Right cardiac atrium (tissue), 5 donors: ENCODE results near the gene EZH1. TPM values are rescaled to one million over a fixed set of nuclear protein-coding genes. Genes with fewer than 3 reads are reported as not detected.

Source experiments
- ATAC-seq, 2 donors: fragments of 200-7000 bp; cut with Tn5 transposase; one replicate each; pipeline versions ENCODE4 v1.8.0 to v1.9.1; 2020; ENCODE audit warnings: moderate library complexity in 2 of 2, mild to moderate bottlenecking in 1 of 2
- DNase-seq, 3 donors: peaks; one replicate each; pipeline ENCODE4 v3.0.0-alpha.2; 2020
- H3K27ac ChIP-seq: one replicate; pipeline ENCODE4 v1.5.1; 2013; ENCODE audit warnings: mild to moderate bottlenecking, low read length, control low read depth, moderate library complexity
- H3K27me3 ChIP-seq: one replicate; pipeline ENCODE4 v1.6.1; 2013; ENCODE audit not compliant: control insufficient read depth, insufficient read depth
- H3K4me1 ChIP-seq: one replicate; pipeline ENCODE4 v1.6.1; 2013; ENCODE audit warnings: low read length; ENCODE audit not compliant: control insufficient read depth, insufficient read depth
- H3K4me3 ChIP-seq: one replicate; pipeline ENCODE4 v1.5.1; 2013; ENCODE audit warnings: low read length, control low read depth
- H3K9me3 ChIP-seq: one replicate; pipeline ENCODE4 v1.6.1; 2013; ENCODE audit warnings: low read length; ENCODE audit not compliant: control insufficient read depth
- WGBS: extraction: QIAGEN DNeasy Blood & Tissue Kit; methylation state at CpG from one replicate; pipeline ENCODE4 v1.1.7; 2013; 5-methylcytosine and 5-hydroxymethylcytosine counted together
- intact Hi-C, 4 donors: fragments of 100-400 bp; cut with DNase I; formaldehyde crosslinking; loops; one replicate each; pipeline versions ENCODE4 v1.11.0 to v1.14.0; 2022 to 2023
- long read RNA-seq, 4 donors: library from polyadenylated mRNA; unstranded; transcript quantifications; one replicate each; pipeline ENCODE4 v2.0.0, GENCODE V29; 2020 to 2021
- polyA plus RNA-seq: library from polyadenylated mRNA; stranded (reverse); fragments of 200-250 nt; gene quantifications from one replicate; pipeline ENCODE4 v1.2.3, GENCODE V29; 2013
- total RNA-seq, 4 donors: library from RNA; stranded (reverse); fragmentation: NEBNext Ultra II Directional; extraction: Animal tissue kit (Norgen Biotek cat#: 25700); gene quantifications; one replicate each; pipeline ENCODE4 v1.2.1, GENCODE V29; 2021
- donor health status: healthy with polysubstance abuse.
- donor health status: DM: no; HTN: yes; CAD: no.
- donor health status: DM: no; HTN: no; CAD: no.
- donor health status: DM: no; HTN: yes; CAD: no; lungs with severe emphysema.
- donor health status: DM: yes; HTN: yes; CAD: no.

Gene EZH1
- 10 to 100 TPM; 32.4 to 53.2 (median 43.6) TPM for total RNA-seq
- polyA plus RNA-seq = 22.5 TPM
- long read RNA-seq, donor 1, full-length matches to known transcripts = 5 of 38 reads
- long read RNA-seq, donor 1, partial matches to known transcripts = 15 of 38 reads
- long read RNA-seq, donor 1, other reads (novel, unspliced or antisense) = 18 of 38 reads
- long read RNA-seq, donor 2, full-length matches to known transcripts = 1 of 19 reads
- long read RNA-seq, donor 2, partial matches to known transcripts = 15 of 19 reads
- long read RNA-seq, donor 2, other reads (novel, unspliced or antisense) = 3 of 19 reads
- long read RNA-seq, donor 3, full-length matches to known transcripts = 4 of 57 reads
- long read RNA-seq, donor 3, partial matches to known transcripts = 46 of 57 reads
- long read RNA-seq, donor 3, other reads (novel, unspliced or antisense) = 7 of 57 reads
- long read RNA-seq, donor 4, full-length matches to known transcripts = 5 of 34 reads
- long read RNA-seq, donor 4, partial matches to known transcripts = 16 of 34 reads
- long read RNA-seq, donor 4, other reads (novel, unspliced or antisense) = 13 of 34 reads

- H3K27me3 ChIP-seq = no peaks in the 10 kb centered on the region
- 4% methylated on average over 50 of the region's 50 CpGs for WGBS
- no peaks in the 10 kb centered on the region for H3K9me3 ChIP-seq
- DNase-seq (peak; percentile 91 to 97 (median 96)), ATAC-seq (peak; percentile 97 to 98)
- H3K4me1 ChIP-seq = peaks cover 11% of the 10 kb centered on the region
- intact Hi-C loops = no loop called here
- peak within 1 kb of the TSS; percentile 85 for H3K4me3 ChIP-seq
- H3K27ac ChIP-seq = peak within 1 kb of the TSS; percentile 97
Measured at GRCh38 chr17:42744806-42745617, at the start of gene EZH1. Gene EZH1 (minus strand): TSS chr17:42745040. CDS start chr17:42728941, 16,099 bp downstream.

- intact Hi-C loops = no loop called here
- Histone ChIP-seq H3K27ac (no peak overlapping the region), H3K27me3 (no peaks in the 10 kb centered on the region), H3K4me3 (no peak overlapping the region), H3K4me1 (peaks cover 1% of the 10 kb centered on the region), H3K9me3 (no peaks in the 10 kb centered on the region)
- no peak for DNase-seq
- no peak for ATAC-seq
- WGBS = 67% methylated on average over 5 of the region's 5 CpGs
Measured at GRCh38 chr17:42792545-42792944, 47.7 kb upstream of the EZH1 start.

DNA sequence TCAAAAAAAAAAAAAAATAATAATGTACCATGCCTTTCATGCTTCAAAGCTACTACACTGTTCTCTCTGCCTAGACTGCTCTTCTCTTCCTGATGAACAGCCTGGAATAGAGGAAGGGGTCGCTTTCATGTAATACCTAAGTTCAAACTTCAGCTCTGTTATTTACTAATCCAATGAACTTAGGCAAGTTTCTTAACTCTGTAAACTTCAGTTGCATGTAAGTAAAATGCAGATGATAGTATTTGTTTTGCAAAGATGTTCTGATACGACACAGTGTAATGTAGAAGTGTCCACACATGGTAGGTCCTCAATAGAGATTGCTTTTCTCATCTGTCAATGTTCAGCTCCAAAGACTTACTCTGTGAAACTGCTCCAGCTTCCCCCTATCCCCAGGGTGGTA lies 47.1 kb upstream of the EZH1 start:
- intact Hi-C loops = no loop called here
- no peak overlapping the region for H3K4me3 ChIP-seq
- WGBS = 64% methylated on average over 2 of the region's 2 CpGs
- DNase-seq = no peak
- no peaks in the 10 kb centered on the region for H3K9me3 ChIP-seq
- ATAC-seq = no peak
- no peaks in the 10 kb centered on the region for H3K4me1 ChIP-seq
- no peaks in the 10 kb centered on the region for H3K27me3 ChIP-seq
- no peak overlapping the region for H3K27ac ChIP-seq

DNA sequence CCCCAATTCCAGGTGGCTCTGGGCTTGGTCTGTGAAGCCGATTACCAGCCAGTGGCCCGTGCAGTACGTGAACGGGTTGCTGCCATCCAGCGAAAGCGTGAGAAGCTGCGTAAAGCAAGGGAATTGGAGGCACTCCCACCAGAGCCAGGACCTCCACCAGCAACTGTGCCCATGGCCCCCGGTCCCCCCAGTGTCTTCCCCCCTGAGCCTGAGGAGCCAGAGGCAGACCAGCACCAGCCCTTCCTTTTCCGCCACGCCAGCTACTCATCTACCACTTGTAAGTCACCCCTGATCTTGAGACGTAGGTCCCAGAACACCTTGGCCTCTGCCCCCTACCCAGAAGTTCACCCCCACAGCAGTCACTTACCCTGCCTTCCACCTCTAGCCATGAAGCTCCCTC lies 42.4 kb upstream of the EZH1 start:
- H3K4me3 ChIP-seq = no peak overlapping the region
- H3K27ac ChIP-seq = no peak overlapping the region
- intact Hi-C loops = no loop called here
- WGBS = 86% methylated on average over 11 of the region's 11 CpGs
- DNase-seq = no peak
- no peaks in the 10 kb centered on the region for H3K4me1 ChIP-seq
- H3K9me3 ChIP-seq = no peaks in the 10 kb centered on the region
- H3K27me3 ChIP-seq = no peaks in the 10 kb centered on the region
- no peak for ATAC-seq

DNA sequence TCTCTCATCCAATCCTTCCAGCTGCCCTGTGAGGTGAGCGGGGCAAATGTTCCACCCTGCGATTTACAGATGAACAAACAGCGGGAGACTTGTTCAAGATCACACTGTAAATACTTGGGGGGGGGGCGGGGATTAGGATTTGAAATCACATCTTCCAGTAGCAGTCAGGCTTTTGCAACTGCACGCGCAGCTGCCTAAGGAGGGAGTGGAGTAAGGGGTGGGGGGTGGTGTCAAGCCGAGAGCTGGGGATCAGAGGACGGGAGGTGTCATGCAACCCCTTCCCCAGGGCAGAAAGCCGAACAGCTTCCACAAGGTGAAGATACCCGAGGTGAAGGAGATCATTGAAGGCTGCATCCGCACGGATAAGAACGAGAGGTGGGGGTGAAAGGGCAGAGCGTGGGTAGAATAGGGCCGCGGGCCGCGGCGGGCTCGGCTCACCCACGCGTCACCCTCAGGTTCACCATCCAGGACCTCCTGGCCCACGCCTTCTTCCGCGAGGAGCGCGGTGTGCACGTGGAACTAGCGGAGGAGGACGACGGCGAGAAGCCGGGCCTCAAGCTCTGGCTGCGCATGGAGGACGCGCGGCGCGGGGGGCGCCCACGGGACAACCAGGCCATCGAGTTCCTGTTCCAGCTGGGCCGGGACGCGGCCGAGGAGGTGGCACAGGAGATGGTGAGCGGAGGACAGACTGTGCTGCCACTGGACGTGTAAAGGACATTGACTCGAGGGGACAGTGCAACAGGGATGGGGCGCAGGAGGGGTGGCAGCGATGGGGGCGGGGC lies 40.2 kb upstream of the EZH1 start:
- Histone ChIP-seq H3K4me3 (no peak overlapping the region), H3K27me3 (no peaks in the 10 kb centered on the region), H3K27ac (no peak overlapping the region), H3K4me1 (no peaks in the 10 kb centered on the region), H3K9me3 (no peaks in the 10 kb centered on the region)
- DNase-seq (peak in 1 of 3 donors; percentile 51), ATAC-seq (no peak)
- intact Hi-C loops = no loop called here
- 9% methylated on average over 52 of the region's 52 CpGs for WGBS

DNA sequence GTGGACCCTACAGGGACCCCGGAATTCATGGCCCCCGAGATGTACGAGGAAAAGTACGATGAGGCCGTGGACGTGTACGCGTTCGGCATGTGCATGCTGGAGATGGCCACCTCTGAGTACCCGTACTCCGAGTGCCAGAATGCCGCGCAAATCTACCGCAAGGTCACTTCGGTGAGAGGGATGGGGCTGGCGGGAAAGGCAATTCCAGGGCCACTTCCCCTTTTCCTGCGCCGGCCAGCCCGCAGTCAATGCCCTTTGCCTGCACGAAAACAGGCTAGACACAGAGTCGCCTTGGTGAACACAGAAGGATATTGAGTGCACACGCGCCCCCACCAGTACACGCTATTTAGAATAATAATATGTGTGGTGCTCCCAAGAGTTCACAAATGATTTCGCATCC lies 39.6 kb upstream of the EZH1 start:
- no peaks in the 10 kb centered on the region for H3K4me1 ChIP-seq
- DNase-seq (peak in 2 of 3 donors; percentile 55 to 67), ATAC-seq (no peak)
- intact Hi-C loops = no loop called here
- H3K4me3 ChIP-seq = no peak overlapping the region
- WGBS = 16% methylated on average over 25 of the region's 25 CpGs
- H3K27ac ChIP-seq = no peak overlapping the region
- H3K27me3 ChIP-seq = no peaks in the 10 kb centered on the region
- no peaks in the 10 kb centered on the region for H3K9me3 ChIP-seq

DNA sequence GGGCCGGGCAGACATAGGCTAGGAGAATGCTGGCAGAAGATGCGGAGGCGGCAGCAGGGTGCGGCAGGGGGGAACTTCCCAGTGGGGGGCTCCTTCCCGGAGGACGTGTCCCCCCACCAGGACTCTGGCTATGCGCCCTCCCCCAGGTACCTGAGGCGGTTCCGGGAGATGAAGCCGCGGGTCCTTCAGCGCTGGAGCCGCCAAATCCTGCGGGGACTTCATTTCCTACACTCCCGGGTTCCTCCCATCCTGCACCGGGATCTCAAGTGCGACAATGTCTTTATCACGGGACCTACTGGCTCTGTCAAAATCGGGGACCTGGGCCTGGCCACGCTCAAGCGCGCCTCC lies 38.9 kb upstream of the EZH1 start:
- H3K27me3 ChIP-seq = no peaks in the 10 kb centered on the region
- H3K4me3 ChIP-seq = no peak overlapping the region
- DNase-seq (no peak), ATAC-seq (no peak)
- intact Hi-C loops = no loop called here
- no peaks in the 10 kb centered on the region for H3K4me1 ChIP-seq
- H3K27ac ChIP-seq = no peak overlapping the region
- 9% methylated on average over 22 of the region's 22 CpGs for WGBS
- no peaks in the 10 kb centered on the region for H3K9me3 ChIP-seq

DNA sequence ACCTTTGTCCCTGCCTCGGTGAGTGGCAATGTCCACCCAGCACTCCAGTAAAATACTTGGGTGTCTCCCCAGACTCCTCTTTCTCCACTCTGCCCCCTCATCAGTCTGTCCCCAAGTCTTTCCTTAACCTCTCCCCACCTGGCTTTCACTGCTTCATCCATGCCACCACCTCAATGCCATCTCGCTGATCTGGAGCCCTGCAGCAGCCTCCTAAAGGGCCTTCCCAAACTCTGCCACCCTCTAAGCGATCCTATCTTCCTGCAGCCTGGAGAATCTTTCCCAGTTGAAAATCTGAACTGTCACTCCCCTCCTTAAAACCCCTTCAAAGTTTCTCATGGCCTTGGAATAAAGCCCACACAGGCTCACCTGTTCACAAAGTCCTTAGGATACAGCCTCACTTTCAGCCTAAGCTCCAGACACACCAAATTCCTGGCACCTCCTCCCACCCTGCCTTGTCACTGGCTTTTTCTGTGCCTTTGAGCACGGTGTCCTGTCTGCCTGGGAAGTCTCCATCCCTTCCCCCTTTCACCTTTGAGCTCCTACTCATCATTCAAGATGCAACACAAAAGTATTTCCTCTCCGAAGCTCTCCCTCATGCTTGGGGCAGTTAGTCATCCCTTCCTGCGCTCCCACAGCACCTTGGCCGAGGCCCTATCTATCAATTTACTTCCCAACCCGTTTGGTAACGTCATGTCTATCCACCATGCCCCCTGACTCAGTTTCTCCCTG lies 38.4 kb upstream of the EZH1 start:
- H3K9me3 ChIP-seq = no peaks in the 10 kb centered on the region
- H3K27me3 ChIP-seq = no peaks in the 10 kb centered on the region
- DNase-seq (no peak), ATAC-seq (no peak)
- WGBS = 22% methylated on average over 9 of the region's 9 CpGs
- H3K4me3 ChIP-seq = no peak overlapping the region
- intact Hi-C loops = no loop called here
- H3K27ac ChIP-seq = no peak overlapping the region
- no peaks in the 10 kb centered on the region for H3K4me1 ChIP-seq

GRCh38 chr17:42782166-42783061 lies 37.6 kb upstream of the EZH1 start:
- H3K4me3 ChIP-seq = no peak overlapping the region
- intact Hi-C loops = no loop called here
- ATAC-seq = no peak
- no peak overlapping the region for H3K27ac ChIP-seq
- 26% methylated on average over 29 of the region's 29 CpGs for WGBS
- no peaks in the 10 kb centered on the region for H3K27me3 ChIP-seq
- no peaks in the 10 kb centered on the region for H3K4me1 ChIP-seq
- DNase-seq = no peak
- no peaks in the 10 kb centered on the region for H3K9me3 ChIP-seq
